Loucy (cell line): ENCODE data around the gene HSPA2.

Experiments
- H2AFZ ChIP-seq: fragments of 200-600 bp; sonication (generic); 2 replicates; pipeline ENCODE4 v1.6.0; 2016; ENCODE audit warnings: antibody characterized with exemption, mild to moderate bottlenecking, low read length, moderate library complexity
- H3F3A ChIP-seq: fragments of 200-600 bp; 2 replicates; pipeline ENCODE4 v1.6.0; 2016; ENCODE audit warnings: antibody characterized with exemption, low read depth, mild to moderate bottlenecking
- H3K27me3 ChIP-seq: fragments of 200-600 bp; sonication (generic); 2 replicates; pipeline ENCODE4 v1.6.1; 2014; ENCODE audit warnings: low read length, mild to moderate bottlenecking; ENCODE audit not compliant: insufficient read depth, poor library complexity, severe bottlenecking
- H3K36me3 ChIP-seq: fragments of 200-600 bp; sonication (generic); 2 replicates; pipeline ENCODE4 v1.6.1; 2016; ENCODE audit warnings: low read length; ENCODE audit not compliant: insufficient read depth
- H3K4me1 ChIP-seq: fragments of 200-600 bp; sonication (generic); 2 replicates; pipeline ENCODE4 v1.5.1; 2014; ENCODE audit warnings: low read length, mild to moderate bottlenecking; ENCODE audit not compliant: insufficient read depth, poor library complexity, severe bottlenecking
- H3K4me2 ChIP-seq: fragments of 200-600 bp; sonication (generic); 2 replicates; pipeline ENCODE4 v1.6.0; 2014; ENCODE audit warnings: antibody characterized with exemption, low read length, low read depth, mild to moderate bottlenecking; ENCODE audit not compliant: poor library complexity, severe bottlenecking
- H3K4me3 ChIP-seq: fragments of 200-600 bp; sonication (generic); 2 replicates; pipeline ENCODE4 v1.5.1; 2014; ENCODE audit warnings: low read length, mild to moderate bottlenecking, mixed read lengths; ENCODE audit not compliant: poor library complexity, severe bottlenecking
- H3K79me2 ChIP-seq: fragments of 200-600 bp; sonication (generic); 2 replicates; pipeline ENCODE4 v1.6.1; 2014; ENCODE audit warnings: low read length; ENCODE audit not compliant: insufficient read depth
- H3K9ac ChIP-seq: fragments of 200-600 bp; sonication (generic); 2 replicates; pipeline ENCODE4 v1.6.0; 2014; ENCODE audit warnings: mild to moderate bottlenecking, low read depth, low read length, moderate library complexity; ENCODE audit not compliant: poor library complexity, severe bottlenecking
- H3K9me2 ChIP-seq: fragments of 200-600 bp; sonication (generic); replicated peaks from 2 replicates; pipeline ENCODE4 v1.6.1; 2016; ENCODE audit warnings: low read depth, low read length, mixed read lengths
- H3K9me3 ChIP-seq: fragments of 200-600 bp; sonication (generic); 2 replicates; pipeline ENCODE4 v1.6.1; 2014; ENCODE audit warnings: mild to moderate bottlenecking, antibody characterized with exemption, low read length, low read depth; ENCODE audit not compliant: insufficient read depth
- H4K20me1 ChIP-seq: fragments of 200-600 bp; sonication (generic); 2 replicates; pipeline ENCODE4 v1.6.0; 2014; ENCODE audit warnings: antibody characterized with exemption, low read length, mild to moderate bottlenecking; ENCODE audit not compliant: insufficient read depth, poor library complexity, severe bottlenecking
- CTCF ChIP-seq: fragments of 200-600 bp; sonication (generic); conservative IDR thresholded peaks from 2 replicates; pipeline ENCODE4 v1.5.1; 2014; ENCODE audit warnings: mild to moderate bottlenecking, antibody characterized with exemption, low read length
- EZH2phosphoT487 ChIP-seq: fragments of 200-600 bp; IDR thresholded peaks from 2 replicates; pipeline ENCODE4 v1.6.1; 2018; ENCODE audit warnings: antibody characterized with exemption, mild to moderate bottlenecking, moderate library complexity, borderline replicate concordance

Gene HSPA2

GRCh38 chr14:64540208-64541202 lies at the start of gene HSPA2:
Gene HSPA2, plus strand, starts transcription at chr14:64540741. Its CDS starts 109 bp downstream, at chr14:64540850.
- peak within 1 kb of the TSS; percentile 73 for H3K9ac ChIP-seq
- no peaks in the 10 kb centered on the region for H3K36me3 ChIP-seq
- H3K4me1 ChIP-seq, result no peaks in the 10 kb centered on the region
- H3F3A ChIP-seq, result no peaks in the 10 kb centered on the region
- no peaks in the 10 kb centered on the region for H3K9me3 ChIP-seq
- TF ChIP-seq EZH2phosphoT487 (no peak), CTCF (peak; percentile 50)
- peak within 1 kb of the TSS; percentile 75 for H3K4me3 ChIP-seq
- H2AFZ ChIP-seq, result peak within 1 kb of the TSS; percentile 89; the same call in 1 of the 2 replicates
- no peaks in the 10 kb centered on the region for H3K27me3 ChIP-seq
- no peaks in the 10 kb centered on the region for H4K20me1 ChIP-seq
- H3K4me2 ChIP-seq, result peak within 1 kb of the TSS; percentile 46
- no peaks in the 10 kb centered on the region for H3K9me2 ChIP-seq
- H3K79me2 ChIP-seq, result no peaks in the 10 kb centered on the region

GRCh38 chr14:64491637-64492036 lies 48.9 kb upstream of the HSPA2 start:
- TF ChIP-seq CTCF, result no peak
- no peak for TF ChIP-seq EZH2phosphoT487
- Histone ChIP-seq H3K9ac (no peak overlapping the region), H4K20me1 (peaks cover 4% of the 10 kb centered on the region), H3K27me3 (no peaks in the 10 kb centered on the region), H3K9me2 (no peaks in the 10 kb centered on the region), H3K79me2 (peaks cover 16% of the 10 kb centered on the region; the same call in 1 of the 2 replicates), H3K9me3 (no peaks in the 10 kb centered on the region), H2AFZ (no peak overlapping the region), H3K4me3 (no peak overlapping the region), H3K4me2 (no peak overlapping the region), H3K36me3 (peaks cover 22% of the 10 kb centered on the region; the same call in 1 of the 2 replicates), H3K4me1 (peaks cover 10% of the 10 kb centered on the region), H3F3A (no peaks in the 10 kb centered on the region)

GRCh38 chr14:64493455-64493854 lies 47.1 kb upstream of the HSPA2 start:
- Histone ChIP-seq H3K79me2 (peaks cover 25% of the 10 kb centered on the region; the same call in 1 of the 2 replicates), H3K27me3 (no peaks in the 10 kb centered on the region), H3K36me3 (peaks cover 3% of the 10 kb centered on the region; the same call in 1 of the 2 replicates), H3K4me1 (peaks cover 23% of the 10 kb centered on the region), H3K9me2 (no peaks in the 10 kb centered on the region), H3F3A (no peaks in the 10 kb centered on the region), H3K4me3 (no peak overlapping the region), H2AFZ (no peak overlapping the region), H3K4me2 (no peak overlapping the region), H4K20me1 (peaks cover 10% of the 10 kb centered on the region), H3K9ac (no peak overlapping the region), H3K9me3 (no peaks in the 10 kb centered on the region)
- TF ChIP-seq EZH2phosphoT487 (no peak), CTCF (no peak)
